Loucy (cell line): Measurements from ENCODE around the gene NBAS.

Source experiments
- CTCF ChIP-seq: fragments of 200-600 bp; sonication (generic); conservative IDR thresholded peaks from 2 replicates; pipeline ENCODE4 v1.5.1; 2014; ENCODE audit warnings: mild to moderate bottlenecking, antibody characterized with exemption, low read length
- EZH2phosphoT487 ChIP-seq: fragments of 200-600 bp; IDR thresholded peaks from 2 replicates; pipeline ENCODE4 v1.6.1; 2018; ENCODE audit warnings: antibody characterized with exemption, mild to moderate bottlenecking, moderate library complexity, borderline replicate concordance

GRCh38 chr2:15494877-15495276, 66.3 kb downstream of the NBAS start:
- TF ChIP-seq CTCF (no peak), EZH2phosphoT487 (no peak)
